WERI-Rb-1 (cell line): ENCODE measurements around the gene HOGA1.

Experiments used
- DNase-seq: peaks from one replicate; pipeline ENCODE4 v3.0.0-alpha.2; 2020
- H3K27ac ChIP-seq: fragments of 250-450 bp; sonication (Bioruptor Pico); 2 replicates; pipeline ENCODE4 v1.5.1; 2020; ENCODE audit warnings: mild to moderate bottlenecking, moderate library complexity
- H3K27me3 ChIP-seq: fragments of 250-450 bp; sonication (Bioruptor Pico); 2 replicates; pipeline ENCODE4 v1.5.1; 2021; ENCODE audit warnings: mild to moderate bottlenecking, low read depth, moderate library complexity; ENCODE audit not compliant: insufficient read depth, severe bottlenecking
- H3K36me3 ChIP-seq: fragments of 250-450 bp; sonication (Bioruptor Pico); 2 replicates; pipeline ENCODE4 v1.5.1; 2020; ENCODE audit warnings: mild to moderate bottlenecking, moderate library complexity
- H3K4me3 ChIP-seq: 2 replicates; pipeline ENCODE4 v1.5.1; 2011; ENCODE audit warnings: low read depth, mild to moderate bottlenecking, control low read depth, low read length
- H3K9me3 ChIP-seq: fragments of 250-450 bp; sonication (Bioruptor Pico); 2 replicates; pipeline ENCODE4 v1.5.1; 2021; ENCODE audit warnings: mild to moderate bottlenecking, moderate library complexity; ENCODE audit not compliant: severe bottlenecking
- CTCF ChIP-seq: IDR thresholded peaks from 2 replicates; pipeline ENCODE4 v1.5.1; 2011; ENCODE audit warnings: low read depth, mild to moderate bottlenecking, control low read depth, inconsistent platforms, low read length

Gene HOGA1

GRCh38 chr10:97618285-97618684, 34.1 kb downstream of the HOGA1 start:
- no peaks in the 10 kb centered on the region for H3K27me3 ChIP-seq
- no peak for TF ChIP-seq CTCF
- H3K4me3 ChIP-seq = no peak overlapping the region
- no peak overlapping the region for H3K27ac ChIP-seq
- H3K36me3 ChIP-seq = no peaks in the 10 kb centered on the region
- DNase-seq = no peak
- H3K9me3 ChIP-seq = no peaks in the 10 kb centered on the region

GRCh38 chr10:97618733-97619132, 34.5 kb downstream of the HOGA1 start:
- no peak for TF ChIP-seq CTCF
- Histone ChIP-seq H3K27me3 (no peaks in the 10 kb centered on the region), H3K36me3 (no peaks in the 10 kb centered on the region), H3K9me3 (no peaks in the 10 kb centered on the region), H3K4me3 (no peak overlapping the region), H3K27ac (no peak overlapping the region)
- no peak for DNase-seq

GRCh38 chr10:97623277-97623676, 39.1 kb downstream of the HOGA1 start:
- no peaks in the 10 kb centered on the region for H3K27me3 ChIP-seq
- no peak for DNase-seq
- no peaks in the 10 kb centered on the region for H3K9me3 ChIP-seq
- TF ChIP-seq CTCF = no peak
- H3K27ac ChIP-seq = no peak overlapping the region
- no peak overlapping the region for H3K4me3 ChIP-seq
- no peaks in the 10 kb centered on the region for H3K36me3 ChIP-seq

GRCh38 chr10:97627731-97628130, 43.5 kb downstream of the HOGA1 start:
- DNase-seq = no peak
- Histone ChIP-seq H3K27me3 (no peaks in the 10 kb centered on the region), H3K36me3 (no peaks in the 10 kb centered on the region), H3K27ac (no peak overlapping the region), H3K9me3 (no peaks in the 10 kb centered on the region), H3K4me3 (no peak overlapping the region)
- TF ChIP-seq CTCF = no peak

- no peak for TF ChIP-seq CTCF
- Histone ChIP-seq H3K27ac (no peak overlapping the region), H3K36me3 (no peaks in the 10 kb centered on the region), H3K27me3 (no peaks in the 10 kb centered on the region), H3K4me3 (no peak overlapping the region), H3K9me3 (no peaks in the 10 kb centered on the region)
- DNase-seq = no peak
Measured at GRCh38 chr10:97628228-97628627, 44.0 kb downstream of the HOGA1 start.

- Histone ChIP-seq H3K4me3 (no peak overlapping the region), H3K9me3 (no peaks in the 10 kb centered on the region), H3K27ac (no peak overlapping the region), H3K36me3 (no peaks in the 10 kb centered on the region), H3K27me3 (no peaks in the 10 kb centered on the region)
- no peak for TF ChIP-seq CTCF
- DNase-seq = no peak
Measured at GRCh38 chr10:97629289-97629688, 45.1 kb downstream of the HOGA1 start.
